Body of pancreas (tissue), 4 donors: ENCODE results near the gene ZNF584. TPM values are rescaled to one million over a fixed set of nuclear protein-coding genes. Genes with fewer than 3 reads are reported as not detected.
A peak's percentile ranks its signal among the peaks of the same experiment; 100 is the strongest.
"Not testable (repeated sequence)": the region's sequence is repeated elsewhere in the genome, so short reads cannot be mapped to it uniquely, and the experiment has no call there.

Source experiments
- ATAC-seq: fragments of 150-250 bp; one replicate; pipeline ENCODE4 v1.9.1; 2016
- DNase-seq, 4 donors: peaks; one replicate each; pipeline ENCODE4 v3.0.0-alpha.2; 2019
- H3K27ac ChIP-seq, 4 donors: fragments of 200-600 bp; sonication (generic); 1 replicate in 3 of 4; 2 replicates in 1 of 4; pipeline versions ENCODE4 v1.5.1 to v1.6.1; 2016 to 2019; ENCODE audit warnings: mild to moderate bottlenecking in 1 of 4, mixed read lengths in 1 of 4, moderate library complexity in 1 of 4
- H3K27me3 ChIP-seq, 2 donors: fragments of 200-600 bp; sonication (generic); one replicate each; pipeline ENCODE4 v1.6.0; 2016; ENCODE audit warnings: mild to moderate bottlenecking in 1 of 2
- H3K36me3 ChIP-seq, 2 donors: fragments of 200-600 bp; sonication (generic); replicated peaks in 1 of 2; 2 replicates each; pipeline ENCODE4 v1.5.1; 2016; ENCODE audit warnings: low read depth in 2 of 2; ENCODE audit not compliant: insufficient read depth in 1 of 2
- H3K4me1 ChIP-seq: fragments of 200-600 bp; sonication (generic); one replicate; pipeline ENCODE4 v1.6.0; 2016
- H3K4me3 ChIP-seq, 2 donors: fragments of 200-600 bp; sonication (generic); 1 replicate in 1 of 2; 2 replicates in 1 of 2; pipeline ENCODE4 v1.5.1; 2016 to 2019
- H3K9me3 ChIP-seq, 3 donors: fragments of 200-600 bp; sonication (generic); 1 replicate in 2 of 3; 2 replicates in 1 of 3; pipeline ENCODE4 v1.5.1; 2016
- POLR2A ChIP-seq, 3 donors: fragments of 450-650 bp; IDR thresholded peaks; one replicate each; pipeline ENCODE4 v1.6.1; 2016; ENCODE audit warnings: antibody characterized with exemption in 3 of 3, mild to moderate bottlenecking in 2 of 3
- WGBS, 2 donors: methylation state at CpG; one replicate each; pipeline ENCODE4 v1.1.5; 2017; 5-methylcytosine and 5-hydroxymethylcytosine counted together
- intact Hi-C: fragments of 100-400 bp; cut with DNase I; formaldehyde crosslinking; loops from one replicate; pipeline ENCODE4 v1.15.1; 2023
- total RNA-seq, 2 donors: library from RNA; depleted of rRNA; stranded (reverse); fragments of >200 nt; gene quantifications; one replicate each; pipeline ENCODE4 v1.1.0, GENCODE V29; 2016
- TF ChIP-seq, protein P1 (sequence below), 7 experiments: fragments of 450-650 bp in 4 of 7; fragments of 200-600 bp in 3 of 7; sonication (generic) in 3 of 7; IDR thresholded peaks; one replicate each; pipeline ENCODE4 v1.5.1; 2016 to 2019; ENCODE audit warnings: antibody characterized with exemption in 7 of 7

ZNF584 gene
- total RNA-seq, 2 donors from 2014 or later = 4.9 to 11.5 TPM

- DNase-seq = peak; percentile 99 to 100 (median 100)
- Histone ChIP-seq H3K4me3 (peak overlapping the region; percentile 2 to 16), H3K36me3 (no peaks in the 10 kb centered on the region), H3K9me3 (no peaks in the 10 kb centered on the region), H3K27ac (peak overlapping the region in 3 of 4 donors; percentile 31 to 85 (median 71)), H3K4me1 (peaks cover 16% of the 10 kb centered on the region), H3K27me3 (no peaks in the 10 kb centered on the region)
- 1 to 3% methylated on average over 42 to 80 of the region's 80 CpGs for WGBS, 2 donors
- TF ChIP-seq POLR2A (IDR thresholded peaks at IDR 0.05) = peak; percentile 62 to 88 (median 86)
- TF ChIP-seq, protein P1, sequence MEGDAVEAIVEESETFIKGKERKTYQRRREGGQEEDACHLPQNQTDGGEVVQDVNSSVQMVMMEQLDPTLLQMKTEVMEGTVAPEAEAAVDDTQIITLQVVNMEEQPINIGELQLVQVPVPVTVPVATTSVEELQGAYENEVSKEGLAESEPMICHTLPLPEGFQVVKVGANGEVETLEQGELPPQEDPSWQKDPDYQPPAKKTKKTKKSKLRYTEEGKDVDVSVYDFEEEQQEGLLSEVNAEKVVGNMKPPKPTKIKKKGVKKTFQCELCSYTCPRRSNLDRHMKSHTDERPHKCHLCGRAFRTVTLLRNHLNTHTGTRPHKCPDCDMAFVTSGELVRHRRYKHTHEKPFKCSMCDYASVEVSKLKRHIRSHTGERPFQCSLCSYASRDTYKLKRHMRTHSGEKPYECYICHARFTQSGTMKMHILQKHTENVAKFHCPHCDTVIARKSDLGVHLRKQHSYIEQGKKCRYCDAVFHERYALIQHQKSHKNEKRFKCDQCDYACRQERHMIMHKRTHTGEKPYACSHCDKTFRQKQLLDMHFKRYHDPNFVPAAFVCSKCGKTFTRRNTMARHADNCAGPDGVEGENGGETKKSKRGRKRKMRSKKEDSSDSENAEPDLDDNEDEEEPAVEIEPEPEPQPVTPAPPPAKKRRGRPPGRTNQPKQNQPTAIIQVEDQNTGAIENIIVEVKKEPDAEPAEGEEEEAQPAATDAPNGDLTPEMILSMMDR (IDR thresholded peaks at IDR 0.05) = no peak
- ATAC-seq = peak; percentile 100
- intact Hi-C loops = no loop called here
These were observed 7.3 kb upstream of the ZNF584 start for GRCh38 chr19:58400916-58401839.

DNA sequence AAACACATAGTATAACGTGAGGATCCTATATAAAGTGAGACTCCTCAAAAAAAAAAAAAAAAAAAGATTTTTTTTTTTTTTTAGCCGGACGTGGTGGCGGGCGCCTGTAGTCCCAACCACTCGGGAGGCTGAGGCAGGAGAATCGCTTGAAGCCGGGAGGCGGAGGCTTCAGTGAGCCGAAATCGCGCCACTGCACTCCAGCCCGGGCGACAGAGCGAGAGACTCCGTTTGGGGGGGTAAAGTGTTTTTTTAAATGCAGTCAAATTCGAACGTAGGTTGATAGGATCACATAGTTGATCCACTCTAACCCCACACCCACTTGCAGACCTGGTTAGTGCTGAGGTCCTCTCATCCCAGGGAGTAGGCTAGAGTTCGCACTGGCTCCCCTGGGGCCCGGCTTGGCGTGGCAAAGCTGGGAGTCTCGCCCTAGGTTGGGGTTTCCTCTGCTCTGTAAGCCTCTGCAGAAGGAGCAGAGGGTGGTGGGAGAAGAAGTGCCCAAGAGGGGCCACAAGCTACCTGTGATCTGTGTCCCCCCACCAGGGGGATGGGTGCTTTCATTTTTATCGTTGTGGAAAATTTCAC, 6.5 kb upstream of the ZNF584 start:
- 22 to 37% methylated on average over 16 to 23 of the region's 23 CpGs for WGBS, 2 donors
- intact Hi-C loops = no loop called here
- peaks cover 19% of the 10 kb centered on the region for H3K4me1 ChIP-seq
- DNase-seq = no peak
- H3K9me3 ChIP-seq = no peaks in the 10 kb centered on the region
- TF ChIP-seq, protein P1 (IDR thresholded peaks at IDR 0.05) = no peak
- no peak for TF ChIP-seq POLR2A (IDR thresholded peaks at IDR 0.05)
- H3K36me3 ChIP-seq = no peaks in the 10 kb centered on the region
- peak overlapping the region in 2 of 4 donors; percentile 31 to 85 for H3K27ac ChIP-seq
- H3K27me3 ChIP-seq = no peaks in the 10 kb centered on the region
- ATAC-seq = no peak
- H3K4me3 ChIP-seq = peak overlapping the region in 1 of 2 donors; percentile 16

DNA sequence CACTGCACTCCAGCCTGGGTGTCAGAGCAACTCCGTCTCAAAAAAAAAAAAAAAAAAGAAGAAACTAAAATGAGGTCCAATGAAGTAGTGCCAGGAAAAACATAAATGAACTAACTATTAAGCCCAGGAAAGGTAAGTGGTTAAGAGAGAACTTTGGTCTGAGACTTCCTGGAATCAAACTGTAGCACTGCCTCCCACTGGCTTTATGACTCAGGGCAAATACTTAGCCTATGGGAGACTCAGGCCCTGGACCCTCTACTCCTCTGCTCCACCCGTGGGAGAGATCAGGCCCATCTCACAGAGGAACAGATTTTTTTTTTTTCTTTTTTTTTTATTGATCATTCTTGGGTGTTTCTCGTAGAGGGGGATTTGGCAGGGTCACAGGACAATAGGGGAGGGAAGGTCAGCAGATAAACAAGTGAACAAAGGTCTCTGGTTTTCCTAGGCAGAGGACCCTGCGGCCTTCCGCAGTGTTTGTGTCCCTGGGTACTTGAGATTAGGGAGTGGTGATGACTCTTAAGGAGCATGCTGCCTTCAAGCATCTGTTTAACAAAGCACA, 4.5 kb upstream of the ZNF584 start:
- intact Hi-C loops, DNase-seq, H3K9me3 ChIP-seq, H3K36me3 ChIP-seq, H3K27me3 ChIP-seq, H3K27ac ChIP-seq, H3K4me3 ChIP-seq, ATAC-seq: not testable (repeated sequence)
- WGBS, 2 donors = 61 to 67% methylated on average over 4 to 5 of the region's 5 CpGs
- peaks cover 28% of the 10 kb centered on the region for H3K4me1 ChIP-seq

- no peak for ATAC-seq
- Histone ChIP-seq H3K27ac (peak overlapping the region in 2 of 4 donors; percentile 65 to 84), H3K9me3 (no peaks in the 10 kb centered on the region), H3K4me3 (no peak overlapping the region), H3K27me3 (no peaks in the 10 kb centered on the region), H3K36me3 (no peaks in the 10 kb centered on the region), H3K4me1 (peaks cover 27% of the 10 kb centered on the region)
- intact Hi-C loops = no loop called here
- no peak for DNase-seq
- 53 to 68% methylated on average over 8 to 10 of the region's 10 CpGs for WGBS, 2 donors
- no peak for TF ChIP-seq POLR2A (IDR thresholded peaks at IDR 0.05)
- TF ChIP-seq, protein P1 (IDR thresholded peaks at IDR 0.05) = peak in 2 of 7 experiments; percentile 17 to 31
These were observed 1.4 kb upstream of the ZNF584 start for GRCh38 chr19:58406818-58407657.
